AG04450 (cell line): Measurements from ENCODE around the gene ADAM22. TPM values are rescaled to one million over a fixed set of nuclear protein-coding genes. Genes with fewer than 3 reads are reported as not detected.

Source experiments
- CTCF ChIA-PET: fragments of 300-600, 350-600 bp; formaldehyde crosslinking; extraction: SDS; loops from one replicate; lab custom pipeline; 2022; ENCODE audit warnings: antibody characterized with exemption, inconsistent platforms; lab: Charles Lee
- POLR2A ChIA-PET: fragments of 350-600 bp; formaldehyde crosslinking; extraction: SDS; loops from one replicate; lab custom pipeline; 2021; ENCODE audit warnings: antibody characterized with exemption, inconsistent platforms; lab: Yijun Ruan, JAX
- DNase-seq: peaks from one replicate; pipeline ENCODE4 v3.0.0-alpha.2; 2011; ENCODE audit warnings: low read depth, low spot score
- H3K27ac ChIP-seq: one replicate; pipeline ENCODE4 v1.5.1; 2012; ENCODE audit warnings: low read depth, low read length, control low read depth
- H3K27me3 ChIP-seq: one replicate; pipeline ENCODE4 v1.6.0; 2012; ENCODE audit warnings: low read length; ENCODE audit not compliant: control insufficient read depth, insufficient read depth
- H3K4me3 ChIP-seq: 2 replicates; pipeline ENCODE4 v1.5.1; 2011; ENCODE audit warnings: mild to moderate bottlenecking, low read depth, low read length, control low read depth
- H3K9me3 ChIP-seq: 2 replicates; pipeline ENCODE4 v1.5.1; 2012; ENCODE audit warnings: low read length; ENCODE audit not compliant: control insufficient read depth, insufficient read depth
- CTCF ChIP-seq: IDR thresholded peaks from 2 replicates; pipeline ENCODE4 v1.5.1; 2011; ENCODE audit warnings: low read depth, low read length, control low read depth, inconsistent platforms
- polyA plus RNA-seq: library from polyadenylated mRNA; depleted of rRNA; stranded (reverse); fragments of >200 nt; gene quantifications from 2 replicates; pipeline ENCODE4 v1.2.3, GENCODE V29; 2011

Gene ADAM22
- polyA plus RNA-seq, 1 experiment, result 0.33 TPM

GRCh38 chr7:88165697-88166096 lies 231.6 kb downstream of the ADAM22 start:
- Histone ChIP-seq H3K27ac (no peak overlapping the region), H3K4me3 (no peak overlapping the region), H3K9me3 (no peaks in the 10 kb centered on the region), H3K27me3 (no peaks in the 10 kb centered on the region)
- CTCF ChIA-PET, result no interaction called here
- POLR2A ChIA-PET, result no interaction called here
- DNase-seq, result no peak
- no peak for TF ChIP-seq CTCF

- H3K27me3 ChIP-seq, result no peaks in the 10 kb centered on the region
- no peak for DNase-seq
- H3K4me3 ChIP-seq, result no peak overlapping the region
- CTCF ChIA-PET, result no interaction called here
- POLR2A ChIA-PET, result no interaction called here
- no peaks in the 10 kb centered on the region for H3K9me3 ChIP-seq
- no peak for TF ChIP-seq CTCF
- H3K27ac ChIP-seq, result no peak overlapping the region
Observed at GRCh38 chr7:88167223-88167622, 233.2 kb downstream of the ADAM22 start.

- Histone ChIP-seq H3K27me3 (no peaks in the 10 kb centered on the region), H3K4me3 (no peak overlapping the region), H3K9me3 (no peaks in the 10 kb centered on the region), H3K27ac (no peak overlapping the region)
- ChIA-PET CTCF (no interaction called here), POLR2A (no interaction called here)
- no peak for DNase-seq
- TF ChIP-seq CTCF, result no peak
Observed at GRCh38 chr7:88167721-88168120, 233.7 kb downstream of the ADAM22 start.

- peak; percentile 61 for TF ChIP-seq CTCF
- H3K27me3 ChIP-seq, result no peaks in the 10 kb centered on the region
- no peaks in the 10 kb centered on the region for H3K9me3 ChIP-seq
- H3K27ac ChIP-seq, result no peak overlapping the region
- no peak for DNase-seq
- ChIA-PET POLR2A (interaction anchor here (0.5 kb wide), 1 partner anchor 601 kb away, joined by 9 read pairs; no protein-coding TSS in a partner anchor), CTCF (interaction anchor here (0.6 to 4.1 kb wide), 19 partner anchors 8 to 734 kb away, joined by 3 to 14 read pairs (median 3); no protein-coding TSS in a partner anchor)
- H3K4me3 ChIP-seq, result no peak overlapping the region
Observed at GRCh38 chr7:88169717-88170320, 235.8 kb downstream of the ADAM22 start.

GRCh38 chr7:88172842-88173241 lies 238.8 kb downstream of the ADAM22 start:
- H3K4me3 ChIP-seq, result no peak overlapping the region
- no peak for TF ChIP-seq CTCF
- no peak for DNase-seq
- H3K27ac ChIP-seq, result no peak overlapping the region
- ChIA-PET CTCF (no interaction called here), POLR2A (no interaction called here)
- H3K27me3 ChIP-seq, result no peaks in the 10 kb centered on the region
- no peaks in the 10 kb centered on the region for H3K9me3 ChIP-seq
